Neutrophil (primary cell): ENCODE measurements around the gene EXOSC7.
"Not testable (repeated sequence)": the region's sequence is repeated elsewhere in the genome, so short reads cannot be mapped to it uniquely, and the experiment has no call there.

ENCODE experiments used
- H3K27ac ChIP-seq: fragments of 200-600 bp; sonication (generic); 2 replicates; pipeline ENCODE4 v1.5.1; 2016; ENCODE audit warnings: mild to moderate bottlenecking, moderate library complexity
- H3K27me3 ChIP-seq: fragments of 200-600 bp; sonication (generic); 2 replicates; pipeline ENCODE4 v1.6.0; 2016; ENCODE audit warnings: mild to moderate bottlenecking
- H3K36me3 ChIP-seq: fragments of 200-600 bp; sonication (generic); 2 replicates; pipeline ENCODE4 v1.5.1; 2017
- H3K4me1 ChIP-seq, 2 experiments: fragments of 200-600 bp in 1 of 2; sonication (generic) in 1 of 2; 1 replicate in 1 of 2; 2 replicates in 1 of 2; pipeline versions ENCODE4 v1.5.1 to v1.6.1; 2013 to 2016; ENCODE audit warnings: low read depth in 1 of 2, low read length in 1 of 2, mild to moderate bottlenecking in 1 of 2, moderate library complexity in 1 of 2; ENCODE audit not compliant: control insufficient read depth in 1 of 2, insufficient read depth in 1 of 2
- H3K4me3 ChIP-seq, 2 experiments: fragments of 200-600 bp in 1 of 2; sonication (generic) in 1 of 2; 1 replicate in 1 of 2; 2 replicates in 1 of 2; pipeline ENCODE4 v1.5.1; 2013 to 2016; ENCODE audit warnings: low read depth in 1 of 2, low read length in 1 of 2, mild to moderate bottlenecking in 1 of 2, moderate library complexity in 1 of 2
- H3K9me3 ChIP-seq: fragments of 200-600 bp; sonication (generic); 2 replicates; pipeline ENCODE4 v1.5.1; 2016
- CTCF ChIP-seq: fragments of 200-600 bp; sonication (generic); IDR thresholded peaks from 2 replicates; pipeline ENCODE4 v1.5.1; 2016; ENCODE audit warnings: antibody characterized with exemption

The EXOSC7 gene

GRCh38 chr3:44948239-44948638, 27.8 kb upstream of the EXOSC7 start:
- Histone ChIP-seq H3K9me3 (no peaks in the 10 kb centered on the region), H3K27ac (no peak overlapping the region), H3K4me3 (no peak overlapping the region), H3K27me3 (no peaks in the 10 kb centered on the region), H3K4me1 (peaks cover 8 to 11% of the 10 kb centered on the region in 2 experiments), H3K36me3 (peaks cover 32% of the 10 kb centered on the region)
- no peak for TF ChIP-seq CTCF

- H3K4me3 ChIP-seq, H3K27me3 ChIP-seq, H3K27ac ChIP-seq, H3K9me3 ChIP-seq: not testable (repeated sequence)
- peaks cover 24 to 25% of the 10 kb centered on the region in 2 experiments for H3K4me1 ChIP-seq
- peaks cover 16% of the 10 kb centered on the region for H3K36me3 ChIP-seq
Observed at GRCh38 chr3:44949770-44950169, 26.3 kb upstream of the EXOSC7 start.

GRCh38 chr3:44950275-44950734, 25.7 kb upstream of the EXOSC7 start:
- no peak overlapping the region for H3K27ac ChIP-seq
- H3K4me1 ChIP-seq = peaks cover 29 to 30% of the 10 kb centered on the region in 2 experiments
- TF ChIP-seq CTCF = no peak
- no peaks in the 10 kb centered on the region for H3K9me3 ChIP-seq
- H3K36me3 ChIP-seq = peaks cover 11% of the 10 kb centered on the region
- no peak overlapping the region for H3K4me3 ChIP-seq
- no peaks in the 10 kb centered on the region for H3K27me3 ChIP-seq

- H3K27me3 ChIP-seq = no peaks in the 10 kb centered on the region
- no peak overlapping the region for H3K4me3 ChIP-seq
- TF ChIP-seq CTCF = no peak
- no peaks in the 10 kb centered on the region for H3K9me3 ChIP-seq
- H3K36me3 ChIP-seq = peaks cover 7% of the 10 kb centered on the region
- H3K4me1 ChIP-seq = peaks cover 45 to 47% of the 10 kb centered on the region in 2 experiments
- H3K27ac ChIP-seq = peak overlapping the region; percentile 93
Observed at GRCh38 chr3:44952689-44953088, 23.4 kb upstream of the EXOSC7 start.

- H3K27ac ChIP-seq = peak overlapping the region; percentile 93
- H3K4me1 ChIP-seq = peaks cover 47 to 48% of the 10 kb centered on the region in 2 experiments
- H3K9me3 ChIP-seq = no peaks in the 10 kb centered on the region
- no peak for TF ChIP-seq CTCF
- H3K27me3 ChIP-seq = no peaks in the 10 kb centered on the region
- peaks cover 23% of the 10 kb centered on the region for H3K36me3 ChIP-seq
- H3K4me3 ChIP-seq = peak overlapping the region; percentile 38 to 39
Observed at GRCh38 chr3:44954304-44954703, 21.7 kb upstream of the EXOSC7 start.

GRCh38 chr3:44954962-44955361, 21.1 kb upstream of the EXOSC7 start:
- TF ChIP-seq CTCF = no peak
- Histone ChIP-seq H3K4me1 (peaks cover 53 to 54% of the 10 kb centered on the region in 2 experiments), H3K36me3 (peaks cover 25% of the 10 kb centered on the region), H3K27me3 (no peaks in the 10 kb centered on the region), H3K27ac (peak overlapping the region; percentile 93), H3K4me3 (peak overlapping the region; percentile 38 to 39), H3K9me3 (no peaks in the 10 kb centered on the region)
